ENCODE data around the gene ITPK1.

ITPK1 gene

GRCh38 chr14:92951912-92952471 lies 163.7 kb downstream of the ITPK1 start (continued):
- TF ChIP-seq CTCF (tag by site-specific recombination; IDR thresholded peaks at IDR 0.05): peak; percentile 92
- TF ChIP-seq, protein P1, sequence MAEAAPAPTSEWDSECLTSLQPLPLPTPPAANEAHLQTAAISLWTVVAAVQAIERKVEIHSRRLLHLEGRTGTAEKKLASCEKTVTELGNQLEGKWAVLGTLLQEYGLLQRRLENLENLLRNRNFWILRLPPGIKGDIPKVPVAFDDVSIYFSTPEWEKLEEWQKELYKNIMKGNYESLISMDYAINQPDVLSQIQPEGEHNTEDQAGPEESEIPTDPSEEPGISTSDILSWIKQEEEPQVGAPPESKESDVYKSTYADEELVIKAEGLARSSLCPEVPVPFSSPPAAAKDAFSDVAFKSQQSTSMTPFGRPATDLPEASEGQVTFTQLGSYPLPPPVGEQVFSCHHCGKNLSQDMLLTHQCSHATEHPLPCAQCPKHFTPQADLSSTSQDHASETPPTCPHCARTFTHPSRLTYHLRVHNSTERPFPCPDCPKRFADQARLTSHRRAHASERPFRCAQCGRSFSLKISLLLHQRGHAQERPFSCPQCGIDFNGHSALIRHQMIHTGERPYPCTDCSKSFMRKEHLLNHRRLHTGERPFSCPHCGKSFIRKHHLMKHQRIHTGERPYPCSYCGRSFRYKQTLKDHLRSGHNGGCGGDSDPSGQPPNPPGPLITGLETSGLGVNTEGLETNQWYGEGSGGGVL (tag by site-specific recombination; IDR thresholded peaks at IDR 0.05): no peak
- peak; percentile 94 for TF ChIP-seq ZBTB8A (tag by site-specific recombination; IDR thresholded peaks at IDR 0.05)
- no peak for TF ChIP-seq ZNF423 (tag by site-specific recombination; IDR thresholded peaks at IDR 0.05)
- TF ChIP-seq, protein P2, sequence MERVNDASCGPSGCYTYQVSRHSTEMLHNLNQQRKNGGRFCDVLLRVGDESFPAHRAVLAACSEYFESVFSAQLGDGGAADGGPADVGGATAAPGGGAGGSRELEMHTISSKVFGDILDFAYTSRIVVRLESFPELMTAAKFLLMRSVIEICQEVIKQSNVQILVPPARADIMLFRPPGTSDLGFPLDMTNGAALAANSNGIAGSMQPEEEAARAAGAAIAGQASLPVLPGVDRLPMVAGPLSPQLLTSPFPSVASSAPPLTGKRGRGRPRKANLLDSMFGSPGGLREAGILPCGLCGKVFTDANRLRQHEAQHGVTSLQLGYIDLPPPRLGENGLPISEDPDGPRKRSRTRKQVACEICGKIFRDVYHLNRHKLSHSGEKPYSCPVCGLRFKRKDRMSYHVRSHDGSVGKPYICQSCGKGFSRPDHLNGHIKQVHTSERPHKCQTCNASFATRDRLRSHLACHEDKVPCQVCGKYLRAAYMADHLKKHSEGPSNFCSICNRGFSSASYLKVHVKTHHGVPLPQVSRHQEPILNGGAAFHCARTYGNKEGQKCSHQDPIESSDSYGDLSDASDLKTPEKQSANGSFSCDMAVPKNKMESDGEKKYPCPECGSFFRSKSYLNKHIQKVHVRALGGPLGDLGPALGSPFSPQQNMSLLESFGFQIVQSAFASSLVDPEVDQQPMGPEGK (tag by site-specific recombination; IDR thresholded peaks at IDR 0.05): 0 out of 2 replicates have a peak, but pooled peaks have one; percentile 28
- no peak for TF ChIP-seq ZNF362 (tag by site-specific recombination; IDR thresholded peaks at IDR 0.05)
- TF ChIP-seq, protein P3, sequence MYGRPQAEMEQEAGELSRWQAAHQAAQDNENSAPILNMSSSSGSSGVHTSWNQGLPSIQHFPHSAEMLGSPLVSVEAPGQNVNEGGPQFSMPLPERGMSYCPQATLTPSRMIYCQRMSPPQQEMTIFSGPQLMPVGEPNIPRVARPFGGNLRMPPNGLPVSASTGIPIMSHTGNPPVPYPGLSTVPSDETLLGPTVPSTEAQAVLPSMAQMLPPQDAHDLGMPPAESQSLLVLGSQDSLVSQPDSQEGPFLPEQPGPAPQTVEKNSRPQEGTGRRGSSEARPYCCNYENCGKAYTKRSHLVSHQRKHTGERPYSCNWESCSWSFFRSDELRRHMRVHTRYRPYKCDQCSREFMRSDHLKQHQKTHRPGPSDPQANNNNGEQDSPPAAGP (tag by site-specific recombination; IDR thresholded peaks at IDR 0.05): 0 out of 2 replicates have a peak, but pooled peaks have one; percentile 30
- TF ChIP-seq ZNF112 (tag by site-specific recombination; IDR thresholded peaks at IDR 0.05): no peak
- no peak for TF ChIP-seq PRDM10 (tag by site-specific recombination; IDR thresholded peaks at IDR 0.05)
- TF ChIP-seq, protein P4, sequence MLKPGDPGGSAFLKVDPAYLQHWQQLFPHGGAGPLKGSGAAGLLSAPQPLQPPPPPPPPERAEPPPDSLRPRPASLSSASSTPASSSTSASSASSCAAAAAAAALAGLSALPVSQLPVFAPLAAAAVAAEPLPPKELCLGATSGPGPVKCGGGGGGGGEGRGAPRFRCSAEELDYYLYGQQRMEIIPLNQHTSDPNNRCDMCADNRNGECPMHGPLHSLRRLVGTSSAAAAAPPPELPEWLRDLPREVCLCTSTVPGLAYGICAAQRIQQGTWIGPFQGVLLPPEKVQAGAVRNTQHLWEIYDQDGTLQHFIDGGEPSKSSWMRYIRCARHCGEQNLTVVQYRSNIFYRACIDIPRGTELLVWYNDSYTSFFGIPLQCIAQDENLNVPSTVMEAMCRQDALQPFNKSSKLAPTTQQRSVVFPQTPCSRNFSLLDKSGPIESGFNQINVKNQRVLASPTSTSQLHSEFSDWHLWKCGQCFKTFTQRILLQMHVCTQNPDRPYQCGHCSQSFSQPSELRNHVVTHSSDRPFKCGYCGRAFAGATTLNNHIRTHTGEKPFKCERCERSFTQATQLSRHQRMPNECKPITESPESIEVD (tag by site-specific recombination; IDR thresholded peaks at IDR 0.05): no peak
- peak; percentile 82; the same call in 1 of the 2 replicates for TF ChIP-seq ZSCAN30 (tag by site-specific recombination; IDR thresholded peaks at IDR 0.05)
- TF ChIP-seq ZFP69B (tag by site-specific recombination; IDR thresholded peaks at IDR 0.05): peak; percentile 50; the same call in 1 of the 2 replicates
- no peak for TF ChIP-seq ZNF391 (tag by site-specific recombination; IDR thresholded peaks at IDR 0.05; ENCODE audit: borderline replicate concordance, low read depth)
- TF ChIP-seq OVOL3 (tag by site-specific recombination; IDR thresholded peaks at IDR 0.05): no peak
- no peak for TF ChIP-seq KLF8 (tag by site-specific recombination; IDR thresholded peaks at IDR 0.05)
- TF ChIP-seq ZNF768 (tag by site-specific recombination; IDR thresholded peaks at IDR 0.05): no peak
- TF ChIP-seq ZFP3 (tag by site-specific recombination; IDR thresholded peaks at IDR 0.05; ENCODE audit: low read depth): no peak
- TF ChIP-seq, protein P5, sequence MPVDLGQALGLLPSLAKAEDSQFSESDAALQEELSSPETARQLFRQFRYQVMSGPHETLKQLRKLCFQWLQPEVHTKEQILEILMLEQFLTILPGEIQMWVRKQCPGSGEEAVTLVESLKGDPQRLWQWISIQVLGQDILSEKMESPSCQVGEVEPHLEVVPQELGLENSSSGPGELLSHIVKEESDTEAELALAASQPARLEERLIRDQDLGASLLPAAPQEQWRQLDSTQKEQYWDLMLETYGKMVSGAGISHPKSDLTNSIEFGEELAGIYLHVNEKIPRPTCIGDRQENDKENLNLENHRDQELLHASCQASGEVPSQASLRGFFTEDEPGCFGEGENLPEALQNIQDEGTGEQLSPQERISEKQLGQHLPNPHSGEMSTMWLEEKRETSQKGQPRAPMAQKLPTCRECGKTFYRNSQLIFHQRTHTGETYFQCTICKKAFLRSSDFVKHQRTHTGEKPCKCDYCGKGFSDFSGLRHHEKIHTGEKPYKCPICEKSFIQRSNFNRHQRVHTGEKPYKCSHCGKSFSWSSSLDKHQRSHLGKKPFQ (tag by site-specific recombination; IDR thresholded peaks at IDR 0.05): no peak
- no peak for TF ChIP-seq ZNF670 (tag by site-specific recombination; IDR thresholded peaks at IDR 0.05; ENCODE audit: low read depth)
- TF ChIP-seq ZNF621 (tag by site-specific recombination; IDR thresholded peaks at IDR 0.05): no peak
